Measurements from ENCODE around the gene PLA2G12B.
"Not testable (repeated sequence)": the region's sequence is repeated elsewhere in the genome, so short reads cannot be mapped to it uniquely, and the experiment has no call there.

Gene PLA2G12B

DNA sequence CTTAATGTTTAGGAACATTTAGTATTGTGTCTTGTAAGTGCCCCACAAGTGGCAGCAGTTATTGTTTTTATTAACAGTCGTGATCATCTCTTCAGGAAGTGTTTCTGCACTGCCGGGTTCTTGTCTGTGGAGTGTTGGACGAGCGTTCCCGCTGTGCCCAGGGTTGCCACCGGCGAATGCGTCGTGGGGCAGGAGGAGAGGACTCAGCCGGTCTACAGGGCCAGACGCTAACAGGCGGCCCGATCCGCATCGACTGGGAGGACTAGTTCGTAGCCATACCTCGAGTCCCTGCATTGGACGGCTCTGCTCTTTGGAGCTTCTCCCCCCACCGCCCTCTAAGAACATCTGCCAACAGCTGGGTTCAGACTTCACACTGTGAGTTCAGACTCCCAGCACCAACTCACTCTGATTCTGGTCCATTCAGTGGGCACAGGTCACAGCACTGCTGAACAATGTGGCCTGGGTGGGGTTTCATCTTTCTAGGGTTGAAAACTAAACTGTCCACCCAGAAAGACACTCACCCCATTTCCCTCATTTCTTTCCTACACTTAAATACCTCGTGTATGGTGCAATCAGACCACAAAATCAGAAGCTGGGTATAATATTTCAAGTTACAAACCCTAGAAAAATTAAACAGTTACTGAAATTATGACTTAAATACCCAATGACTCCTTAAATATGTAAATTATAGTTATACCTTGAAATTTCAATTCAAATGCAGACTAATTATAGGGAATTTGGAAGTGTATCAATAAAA lies 22.2 kb downstream of the PLA2G12B start:
- peak; percentile 32 for DNase-seq

DNA sequence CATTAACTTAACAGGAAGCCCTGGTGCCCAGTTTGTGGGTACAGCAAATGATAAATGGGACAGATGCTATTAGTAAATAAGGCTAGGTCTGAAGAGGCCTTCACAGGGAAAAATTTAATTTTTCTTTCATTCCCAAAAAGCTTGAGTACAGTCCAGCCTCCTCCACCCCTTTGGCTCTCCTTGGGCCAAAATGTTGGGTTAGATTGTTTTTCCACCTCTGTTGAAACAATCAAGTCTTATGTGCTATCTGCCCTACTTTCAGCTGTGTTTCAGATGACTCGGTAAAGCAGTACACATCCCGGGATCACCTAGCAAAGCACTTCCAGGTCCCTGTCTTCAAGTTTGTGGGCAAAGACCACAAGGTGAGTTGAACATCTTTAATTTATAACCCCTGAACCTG lies 24.3 kb downstream of the PLA2G12B start:
- no peak for DNase-seq

DNA sequence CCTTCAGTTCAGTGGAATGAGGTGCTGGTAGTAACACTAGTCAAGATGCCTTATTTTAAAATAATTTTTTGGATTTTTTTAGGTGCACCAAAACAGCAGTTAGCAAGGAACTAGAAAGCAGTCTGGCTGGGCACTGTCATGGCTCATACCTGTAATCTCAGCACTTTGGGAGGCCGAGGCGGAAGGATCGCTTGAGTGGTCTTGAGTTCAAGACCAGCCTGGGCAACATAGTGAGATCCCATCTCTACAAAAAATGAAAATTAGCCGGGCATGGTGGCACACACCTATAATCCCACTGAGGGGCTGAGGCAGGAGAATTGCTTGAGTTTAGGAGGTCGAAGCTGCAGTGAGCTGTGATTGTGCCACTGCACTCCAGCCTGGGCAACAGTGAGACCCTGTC lies 25.8 kb downstream of the PLA2G12B start:
- DNase-seq = no peak

DNA sequence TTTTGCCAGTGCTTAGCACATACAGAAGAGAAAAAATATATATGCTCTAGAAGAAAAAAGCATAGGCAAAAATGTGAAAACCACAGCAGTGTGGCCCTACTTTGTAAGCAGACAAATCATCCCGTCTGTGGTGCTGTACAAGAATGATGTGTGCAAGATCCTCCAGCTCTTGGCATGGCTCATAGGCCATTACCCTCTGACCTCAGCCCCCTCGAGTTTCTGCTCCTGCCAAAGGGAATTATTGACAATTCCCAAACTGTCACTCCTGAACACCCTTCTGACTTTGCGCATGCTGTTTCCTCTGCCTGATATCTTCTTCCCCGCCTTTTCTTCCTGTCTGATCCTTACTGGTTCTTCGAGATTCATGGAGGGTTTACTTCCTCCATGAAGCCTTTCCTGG lies 27.1 kb downstream of the PLA2G12B start:
- DNase-seq = no peak

DNA sequence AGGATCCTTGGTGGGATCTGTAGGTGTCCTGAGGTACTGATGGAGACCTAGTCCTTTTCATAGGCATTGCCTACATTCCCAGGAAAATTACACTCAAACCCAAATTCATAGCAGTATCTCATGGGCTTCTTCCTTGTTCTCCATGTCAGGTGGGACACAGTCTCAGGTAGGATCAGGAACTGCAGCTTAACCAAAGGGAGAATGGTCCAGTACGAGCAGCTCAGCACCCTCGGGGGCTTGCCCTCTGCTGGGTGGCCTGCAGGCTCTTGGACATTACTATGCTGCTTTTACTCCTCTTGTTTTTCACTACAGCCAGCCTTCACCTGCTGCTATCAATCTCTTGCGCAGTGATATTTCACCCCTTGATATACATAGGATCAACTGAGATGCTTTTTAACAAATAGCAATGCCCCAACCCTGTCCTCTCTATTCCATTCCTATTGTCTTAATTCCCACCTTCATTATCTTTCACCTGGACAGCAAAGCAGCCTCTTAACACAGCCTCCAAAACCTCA lies 28.6 kb downstream of the PLA2G12B start:
- DNase-seq = no peak

DNA sequence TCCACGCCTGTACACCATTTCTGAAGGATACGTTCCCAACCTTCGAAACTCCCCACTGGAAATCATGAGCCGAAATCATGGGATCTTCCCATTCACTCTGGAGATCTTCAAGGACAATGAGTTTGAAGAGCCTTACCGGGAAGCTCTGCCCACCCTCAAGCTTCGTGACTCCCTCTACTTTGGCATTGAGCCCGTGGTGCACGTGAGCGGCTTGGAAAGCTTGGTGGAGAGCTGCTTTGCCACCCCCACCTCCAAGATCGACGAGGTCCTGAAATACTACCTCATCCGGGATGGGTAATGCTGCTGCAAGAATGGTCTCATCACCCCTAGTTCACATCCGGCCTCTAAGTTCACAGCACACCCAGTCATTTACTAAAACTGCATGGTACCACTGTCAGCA lies 30.3 kb downstream of the PLA2G12B start:
- DNase-seq = no peak

DNA sequence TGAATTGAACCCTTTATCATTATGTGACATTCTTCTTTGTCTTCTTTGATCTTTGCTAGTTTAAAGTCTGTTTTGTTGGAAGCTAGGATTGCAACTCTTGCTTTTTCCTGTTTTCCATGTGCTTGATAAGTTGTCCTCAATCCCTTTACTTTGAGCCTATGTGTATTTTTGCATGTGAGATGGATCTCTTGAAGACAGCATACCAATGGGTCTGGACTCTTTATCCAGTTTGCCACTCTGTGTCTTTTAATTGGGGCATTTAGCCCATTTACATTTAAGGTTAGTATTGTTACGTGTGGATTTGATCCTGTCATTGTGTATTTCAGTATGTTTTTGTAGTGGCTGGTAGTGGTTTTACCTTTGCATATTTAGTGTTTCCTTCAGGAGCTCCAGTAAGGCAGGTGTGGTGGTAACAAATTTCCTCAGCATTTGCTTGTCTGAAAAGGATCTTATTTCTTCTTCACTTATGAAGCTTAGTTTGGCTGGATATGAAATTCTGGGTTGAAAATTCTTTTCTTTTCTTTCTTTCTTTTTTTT lies 33.4 kb downstream of the PLA2G12B start:
- not testable (repeated sequence) for DNase-seq

DNA sequence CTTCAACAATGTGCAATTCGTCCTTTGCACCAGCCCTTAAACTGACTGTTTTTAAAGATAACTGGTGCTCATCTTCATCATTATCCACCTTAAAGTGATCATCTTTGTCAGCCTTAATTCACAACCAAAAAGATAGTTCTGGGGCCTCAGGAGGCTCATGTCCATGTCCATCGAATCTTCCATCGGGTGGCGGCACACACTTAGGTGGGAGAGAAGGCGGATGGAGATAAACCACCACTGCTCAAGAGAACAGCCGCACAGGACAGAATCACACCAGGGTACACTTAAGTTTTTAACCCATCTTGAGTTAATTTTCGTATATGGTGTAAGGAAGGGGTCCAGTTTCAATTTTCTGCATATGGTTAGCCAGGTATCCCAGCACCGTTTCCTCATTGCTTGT lies 36.3 kb downstream of the PLA2G12B start:
- DNase-seq = no peak

DNA sequence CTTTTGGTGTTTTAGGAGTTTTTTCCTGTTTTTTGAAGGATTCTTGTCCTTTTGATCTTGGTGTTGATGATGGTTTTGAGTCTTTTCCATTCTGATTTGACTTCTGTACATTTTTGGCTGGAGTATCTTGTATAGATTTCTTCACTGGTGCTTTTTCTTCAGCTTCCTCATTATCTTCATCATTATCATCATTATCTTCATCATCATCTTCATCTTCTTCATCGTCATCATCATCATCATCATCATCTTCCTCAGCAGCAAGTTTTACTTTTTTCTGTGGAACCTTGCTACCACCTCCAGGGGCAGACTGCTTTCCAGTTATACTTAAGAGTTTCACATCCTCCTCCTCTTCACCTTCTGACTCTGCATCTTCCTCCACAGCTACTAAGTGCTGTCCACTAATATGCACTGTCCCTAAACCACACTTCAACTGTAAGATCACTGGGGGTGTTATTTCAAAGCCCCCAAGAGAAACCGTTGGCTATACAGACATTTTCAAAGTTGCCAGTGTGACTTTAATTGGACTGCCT lies 36.7 kb downstream of the PLA2G12B start:
- peak; percentile 53 for DNase-seq

DNA sequence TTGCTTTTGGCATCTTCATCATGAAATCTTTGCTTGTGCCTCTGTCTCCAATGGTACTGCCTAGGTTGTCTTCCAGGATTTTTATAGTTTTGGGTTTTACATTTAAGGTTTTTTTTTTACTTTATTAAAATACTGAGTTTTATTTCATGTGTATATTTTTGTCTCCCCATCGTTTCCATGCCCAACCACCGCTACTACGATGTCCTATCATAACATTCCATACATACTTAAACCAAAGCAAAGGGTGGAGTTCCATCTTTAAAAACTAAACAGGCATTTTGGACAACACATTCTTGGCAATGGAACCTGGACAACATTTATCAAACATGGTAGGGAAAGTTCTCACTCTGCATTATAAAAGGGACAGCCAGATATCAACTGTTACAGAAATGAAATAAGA lies 37.4 kb downstream of the PLA2G12B start:
- DNase-seq = not testable (repeated sequence)

DNA sequence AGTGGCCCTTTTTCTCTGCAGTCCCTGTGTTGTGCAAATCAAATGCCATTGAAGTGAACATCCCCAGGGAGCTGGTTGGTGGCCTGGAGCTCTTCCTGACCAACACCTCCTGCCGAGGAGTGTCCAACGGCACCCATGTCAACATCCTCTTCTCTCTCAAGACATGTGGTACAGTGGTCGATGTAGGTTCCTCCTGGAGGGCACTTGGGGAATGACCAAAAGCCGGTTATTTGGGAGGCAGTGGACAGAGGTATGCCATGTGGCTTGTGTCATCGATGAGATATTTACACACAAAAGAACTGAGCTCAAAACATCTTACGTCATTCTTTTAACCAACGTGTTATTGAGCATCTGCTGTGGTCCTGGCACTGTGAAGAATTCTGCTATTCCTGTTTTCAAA lies 41.3 kb downstream of the PLA2G12B start:
- DNase-seq = no peak

DNA sequence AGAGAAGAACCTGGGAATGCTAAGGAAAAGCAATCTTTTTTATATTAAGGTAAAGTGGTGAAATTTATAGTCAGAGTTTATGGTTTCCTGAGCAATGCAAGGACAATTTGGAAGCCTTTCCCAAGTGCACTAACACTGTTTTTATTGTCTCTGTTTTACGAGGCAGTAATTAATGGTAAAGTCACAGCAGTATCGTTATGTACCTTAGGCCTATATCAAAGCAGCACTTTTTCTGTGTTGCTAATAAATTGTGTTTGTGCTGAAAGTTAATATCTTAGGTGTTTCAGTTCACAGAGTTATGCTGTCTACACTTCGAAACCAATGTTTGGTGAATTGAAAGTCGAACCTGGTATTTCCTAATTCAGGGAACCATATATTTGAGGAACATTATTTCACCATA lies 41.9 kb downstream of the PLA2G12B start:
- no peak for DNase-seq

DNA sequence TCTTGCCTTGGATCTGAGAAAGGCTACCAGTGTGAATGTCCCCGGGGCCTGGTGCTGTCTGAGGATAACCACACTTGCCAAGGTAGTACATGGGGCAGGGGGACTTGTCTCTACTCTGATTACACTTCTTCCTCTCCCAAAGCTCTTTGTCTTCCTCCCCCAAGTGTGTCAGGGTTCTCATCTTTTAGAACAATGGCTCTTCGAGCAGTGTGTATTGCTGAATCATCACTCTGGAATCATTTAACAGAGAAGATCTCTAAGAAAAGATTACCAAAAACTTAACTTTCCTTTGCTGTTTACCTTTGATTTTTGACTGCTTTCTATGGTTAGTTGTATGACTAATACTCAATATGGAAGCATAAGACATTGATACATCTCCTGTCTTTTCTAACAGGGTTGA lies 42.8 kb downstream of the PLA2G12B start:
- no peak for DNase-seq

DNA sequence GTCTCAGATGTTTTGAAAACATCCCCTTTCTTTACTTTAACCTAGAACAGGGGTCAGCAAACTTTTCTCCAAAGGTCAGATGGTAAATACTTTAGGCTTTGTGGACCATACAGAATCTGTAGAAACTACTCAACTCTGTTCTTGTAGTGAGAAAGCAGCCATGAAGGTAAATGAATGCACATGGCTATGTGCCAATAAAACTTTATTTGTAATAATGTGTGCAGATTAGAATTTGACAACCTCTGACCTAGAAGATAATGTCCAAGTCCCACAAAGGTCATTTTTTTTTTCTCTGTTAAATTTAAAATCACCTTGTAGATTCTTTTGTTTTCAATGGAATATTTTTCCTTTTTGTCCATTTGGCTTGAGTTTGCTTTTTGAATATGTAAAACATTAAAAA lies 43.9 kb downstream of the PLA2G12B start:
- DNase-seq = no peak

DNA sequence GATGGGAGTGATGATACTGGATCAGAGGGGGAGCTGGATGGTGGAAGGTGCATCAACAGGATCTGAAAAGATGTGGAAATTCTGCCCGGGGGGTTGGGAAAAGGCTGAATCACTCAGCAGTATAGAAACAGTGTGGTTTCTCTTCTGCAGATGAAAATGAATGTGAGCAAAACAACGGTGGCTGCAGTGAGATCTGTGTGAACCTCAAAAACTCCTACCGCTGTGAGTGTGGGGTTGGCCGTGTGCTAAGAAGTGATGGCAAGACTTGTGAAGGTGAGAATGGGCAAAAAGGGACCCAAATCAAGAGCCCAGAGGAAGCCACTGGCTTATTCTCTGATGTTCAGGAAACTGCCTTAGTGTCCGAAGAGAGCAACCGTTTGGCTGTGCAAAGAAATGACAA lies 48.2 kb downstream of the PLA2G12B start:
- peak; percentile 38 for DNase-seq

DNA sequence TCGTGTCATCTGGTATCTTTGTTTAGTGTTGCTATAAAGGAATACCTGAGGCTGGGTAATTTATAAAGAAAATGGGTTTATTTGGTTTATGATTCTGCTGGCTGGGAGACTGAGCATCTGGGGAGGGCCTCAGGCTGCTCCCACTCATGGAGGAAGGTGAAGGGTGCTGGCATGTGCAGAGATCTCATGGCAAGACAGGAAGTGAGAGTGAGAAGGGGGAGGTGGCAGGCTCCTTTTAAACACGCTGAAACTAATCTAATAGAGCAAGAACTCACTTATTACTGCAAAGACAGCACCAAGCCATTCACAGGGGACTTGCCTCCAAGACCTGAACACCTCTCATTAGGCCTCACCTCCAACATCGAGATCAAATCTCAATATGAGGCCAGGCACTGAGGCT lies 49.8 kb downstream of the PLA2G12B start:
- peak; percentile 63 for DNase-seq

DNA sequence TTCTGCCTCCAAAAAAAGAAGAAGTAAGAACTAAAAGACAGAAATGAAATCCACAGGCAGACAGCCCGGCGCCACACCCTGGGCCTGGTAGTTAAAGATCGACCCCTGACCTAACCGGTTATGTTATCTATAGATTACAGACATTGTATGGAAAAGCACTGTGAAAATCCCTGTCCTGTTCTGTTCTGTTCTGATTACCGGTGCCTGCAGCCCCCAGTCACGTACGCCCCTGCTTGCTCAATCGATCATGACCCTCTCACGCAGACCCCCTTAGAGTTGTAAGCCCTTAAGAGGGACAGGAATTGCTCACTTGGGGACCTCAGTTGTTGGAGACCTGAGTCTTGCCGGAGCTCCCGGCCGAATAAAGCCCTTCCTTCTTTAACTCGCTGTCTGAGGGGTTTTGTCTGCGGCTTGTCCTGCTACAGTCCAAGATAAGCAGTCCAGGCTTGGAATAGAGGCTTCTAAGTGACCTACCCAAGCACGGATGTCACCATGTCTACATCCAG lies 50.6 kb downstream of the PLA2G12B start:
- DNase-seq = not testable (repeated sequence)

DNA sequence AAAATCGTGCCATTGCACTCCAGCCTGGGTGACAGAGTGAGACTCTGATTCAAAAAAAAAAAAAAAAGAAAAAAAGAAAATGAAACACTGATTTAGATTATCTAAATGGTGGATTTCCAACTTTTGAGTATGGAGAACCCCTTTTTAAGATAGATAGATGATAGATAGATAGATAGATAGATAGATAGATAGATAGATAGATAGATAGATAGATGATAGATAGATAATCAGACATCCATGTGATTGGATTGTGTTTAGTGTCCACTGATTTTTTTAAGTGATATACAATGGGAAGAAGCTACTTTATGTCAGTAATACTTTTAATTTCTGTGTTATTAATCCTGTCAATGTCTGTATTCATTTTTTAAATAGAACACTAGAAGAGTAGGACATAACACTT lies 55.1 kb downstream of the PLA2G12B start:
- DNase-seq = no peak

DNA sequence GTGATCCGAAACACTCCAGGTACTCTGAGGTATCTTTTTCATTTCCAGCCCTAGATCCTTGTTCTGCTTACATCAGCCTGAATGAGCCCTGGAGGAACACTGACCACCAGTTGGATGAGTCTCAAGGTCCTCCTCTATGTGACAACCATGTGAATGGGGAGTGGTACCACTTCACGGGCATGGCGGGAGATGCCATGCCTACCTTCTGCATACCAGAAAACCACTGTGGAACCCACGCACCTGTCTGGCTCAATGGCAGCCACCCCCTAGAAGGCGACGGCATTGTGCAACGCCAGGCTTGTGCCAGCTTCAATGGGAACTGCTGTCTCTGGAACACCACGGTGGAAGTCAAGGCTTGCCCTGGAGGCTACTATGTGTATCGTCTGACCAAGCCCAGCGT lies 56.0 kb downstream of the PLA2G12B start:
- DNase-seq = no peak

DNA sequence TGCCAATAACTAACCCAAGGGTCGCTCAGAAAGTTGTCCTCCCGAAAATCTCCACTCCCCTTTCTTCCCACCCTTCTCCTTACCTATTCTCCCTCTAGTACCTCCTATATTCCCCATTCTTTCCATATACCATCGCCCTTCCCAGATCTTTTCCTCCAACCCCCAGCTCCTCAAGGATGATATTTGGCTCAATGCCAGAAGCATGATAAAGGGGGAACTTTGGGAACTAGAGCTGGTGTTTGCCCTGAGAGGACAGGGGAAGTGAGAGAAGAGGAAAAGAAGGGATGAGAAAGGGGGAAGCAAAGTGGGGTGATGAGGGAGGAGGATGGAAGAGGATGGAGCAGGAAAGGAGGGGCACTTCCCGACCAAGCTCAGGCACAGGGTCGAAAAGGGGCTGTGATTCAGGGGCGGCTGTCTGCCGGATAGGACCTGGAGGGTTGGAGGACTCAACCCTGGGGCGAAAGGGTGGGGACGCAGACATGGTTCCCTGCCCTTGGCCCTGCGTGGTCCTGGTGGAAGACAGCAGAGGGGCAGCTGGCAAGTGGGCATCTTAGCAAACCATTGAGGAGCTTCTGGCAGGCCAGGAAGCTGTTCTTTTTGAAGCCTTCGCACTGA lies 59.3 kb downstream of the PLA2G12B start:
- no peak for DNase-seq

DNA sequence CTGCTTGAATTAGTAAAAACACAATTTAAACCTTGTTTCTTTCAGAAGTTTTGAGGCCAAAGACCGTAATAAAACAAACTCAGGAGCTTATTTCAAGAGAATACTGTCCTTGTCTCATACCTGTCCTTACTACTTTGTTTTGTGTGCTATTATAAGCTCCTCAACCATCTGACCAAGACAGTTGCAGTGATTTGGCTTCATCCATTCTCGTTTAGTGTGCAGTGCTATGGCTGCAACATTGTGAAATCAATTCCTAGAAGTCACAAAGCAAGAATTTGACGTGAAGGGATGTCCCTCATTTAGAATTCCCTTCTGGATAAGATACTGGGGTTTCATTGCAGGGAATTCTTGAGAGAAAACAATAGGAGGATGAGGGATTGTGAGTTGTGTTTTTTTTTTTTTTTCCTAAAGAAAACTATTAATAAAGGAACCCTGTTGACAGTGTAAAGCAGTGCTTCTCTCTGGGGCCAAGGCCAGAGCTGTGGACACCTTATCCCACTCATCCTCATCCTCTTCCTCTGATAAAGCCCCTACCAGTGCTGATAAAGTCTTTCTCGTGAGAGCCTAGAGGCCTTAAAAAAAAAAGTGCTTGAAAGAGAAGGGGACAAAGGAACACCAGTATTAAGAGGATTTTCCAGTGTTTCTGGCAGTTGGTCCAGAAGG lies 61.3 kb downstream of the PLA2G12B start, which contains the start of gene OIT3:
Gene OIT3 (plus strand): TSS at position 604 of the 663 bp plus-strand sequence. CDS start 60 bp downstream, outside the sequence.
- no peak for DNase-seq

DNA sequence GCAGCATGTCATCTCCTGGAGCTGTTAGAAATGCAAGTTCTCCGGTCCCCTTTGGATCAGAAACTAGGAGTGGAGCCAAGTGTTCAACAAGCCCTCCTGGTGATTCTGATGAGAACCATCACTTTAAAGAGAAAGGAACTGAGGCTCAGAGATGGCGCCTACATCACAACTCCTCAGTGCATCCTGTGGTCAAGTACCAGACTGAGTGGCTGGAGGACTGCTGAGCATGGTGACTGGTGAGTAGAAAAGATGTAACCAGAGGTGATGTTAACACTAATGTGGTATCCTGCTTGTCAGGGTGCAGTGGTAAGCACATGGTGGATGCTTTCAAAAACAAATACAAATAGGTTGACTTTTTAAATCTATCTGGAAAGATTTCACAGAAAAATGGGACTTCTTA lies 64.5 kb downstream of the PLA2G12B start:
- no peak for DNase-seq

DNA sequence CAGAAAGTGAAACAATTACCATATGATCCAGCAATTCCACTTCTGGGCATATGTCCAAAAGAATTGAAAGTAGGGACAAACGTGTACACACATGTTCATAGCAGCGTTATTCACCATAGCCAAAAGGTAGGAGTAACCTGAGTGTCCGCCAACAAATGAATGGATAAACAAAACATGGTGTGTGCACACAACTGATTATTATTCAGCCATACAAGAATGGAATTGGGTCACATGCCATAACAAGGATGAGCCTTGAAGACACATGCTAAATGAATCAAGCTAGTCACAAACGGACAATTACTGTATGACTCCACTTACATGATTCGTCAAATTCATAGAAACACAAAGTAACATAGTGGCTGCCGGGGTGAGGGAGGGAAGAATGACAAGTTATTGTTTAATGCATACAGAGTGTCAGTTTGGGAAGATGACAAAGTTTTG lies 65.2 kb downstream of the PLA2G12B start:
- DNase-seq = no peak

Data from MV-4-11 (cell line).